ENCODE measurements around the gene CADPS2. TPM values are rescaled to one million over a fixed set of nuclear protein-coding genes. Genes with fewer than 3 reads are reported as not detected.
A peak's percentile ranks its signal among the peaks of the same experiment; 100 is the strongest.

CADPS2 gene
- total RNA-seq, 1 donor from 2014 or later = 10.1 TPM

DNA sequence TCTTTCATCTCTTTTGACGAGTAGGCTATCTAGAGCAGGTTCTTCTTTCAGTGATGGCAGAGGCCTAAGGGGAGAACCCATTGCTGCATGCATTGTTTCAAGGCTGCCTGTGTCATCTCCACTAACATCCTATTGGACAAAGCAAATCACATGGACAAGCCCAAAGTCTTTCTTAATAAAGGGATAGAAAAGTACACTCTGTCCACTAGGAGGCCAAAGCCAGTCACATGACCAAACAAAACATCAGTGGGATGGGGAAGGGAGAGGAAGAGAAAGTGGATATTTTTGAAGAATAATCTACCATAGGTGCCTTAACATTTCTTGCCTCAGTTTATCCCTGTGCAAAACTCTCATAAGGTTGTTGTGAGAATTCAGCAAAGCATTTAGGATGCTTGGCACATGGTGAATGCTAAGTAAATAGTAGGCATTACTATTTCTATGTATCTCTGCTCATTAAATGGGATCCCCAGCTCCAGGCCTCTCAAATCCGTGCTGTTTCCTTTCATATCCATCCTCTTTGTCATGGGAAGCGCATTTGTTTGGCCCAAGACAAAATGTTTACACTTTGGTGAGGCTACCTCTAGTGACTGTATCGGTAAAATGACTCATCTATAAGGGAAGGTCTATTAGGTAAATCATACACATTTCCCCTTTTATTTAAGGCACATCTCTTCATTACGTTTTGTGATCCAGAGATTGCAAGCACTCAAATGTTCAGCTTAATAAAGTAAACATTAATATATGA, 16.7 kb upstream of the CADPS2 start:
- Mint-ChIP-seq H3K4me3 (no peak overlapping the region), H3K27ac (no peak overlapping the region), H3K9me3 (peaks cover 4% of the 10 kb centered on the region), H3K27me3 (no peaks in the 10 kb centered on the region), H3K4me1 (ENCODE audit: unreplicated experiment) (no peaks in the 10 kb centered on the region), H3K36me3 (no peaks in the 10 kb centered on the region)
- DNase-seq (ENCODE audit: extremely low spot score, unreplicated experiment) = no peak
- TF ChIP-seq, protein P1, sequence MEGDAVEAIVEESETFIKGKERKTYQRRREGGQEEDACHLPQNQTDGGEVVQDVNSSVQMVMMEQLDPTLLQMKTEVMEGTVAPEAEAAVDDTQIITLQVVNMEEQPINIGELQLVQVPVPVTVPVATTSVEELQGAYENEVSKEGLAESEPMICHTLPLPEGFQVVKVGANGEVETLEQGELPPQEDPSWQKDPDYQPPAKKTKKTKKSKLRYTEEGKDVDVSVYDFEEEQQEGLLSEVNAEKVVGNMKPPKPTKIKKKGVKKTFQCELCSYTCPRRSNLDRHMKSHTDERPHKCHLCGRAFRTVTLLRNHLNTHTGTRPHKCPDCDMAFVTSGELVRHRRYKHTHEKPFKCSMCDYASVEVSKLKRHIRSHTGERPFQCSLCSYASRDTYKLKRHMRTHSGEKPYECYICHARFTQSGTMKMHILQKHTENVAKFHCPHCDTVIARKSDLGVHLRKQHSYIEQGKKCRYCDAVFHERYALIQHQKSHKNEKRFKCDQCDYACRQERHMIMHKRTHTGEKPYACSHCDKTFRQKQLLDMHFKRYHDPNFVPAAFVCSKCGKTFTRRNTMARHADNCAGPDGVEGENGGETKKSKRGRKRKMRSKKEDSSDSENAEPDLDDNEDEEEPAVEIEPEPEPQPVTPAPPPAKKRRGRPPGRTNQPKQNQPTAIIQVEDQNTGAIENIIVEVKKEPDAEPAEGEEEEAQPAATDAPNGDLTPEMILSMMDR (conservative IDR thresholded peaks at IDR 0.05) = peak; percentile 62

- no peak for DNase-seq (ENCODE audit: extremely low spot score, unreplicated experiment)
- Mint-ChIP-seq H3K27ac (peak overlapping the region; percentile 37), H3K4me3 (no peak overlapping the region), H3K9me3 (peaks cover 4% of the 10 kb centered on the region), H3K4me1 (ENCODE audit: unreplicated experiment) (no peaks in the 10 kb centered on the region), H3K27me3 (no peaks in the 10 kb centered on the region), H3K36me3 (no peaks in the 10 kb centered on the region)
- TF ChIP-seq, protein P1 (conservative IDR thresholded peaks at IDR 0.05) = no peak
Observed at GRCh38 chr7:122901250-122901649, 15.0 kb upstream of the CADPS2 start.

DNA sequence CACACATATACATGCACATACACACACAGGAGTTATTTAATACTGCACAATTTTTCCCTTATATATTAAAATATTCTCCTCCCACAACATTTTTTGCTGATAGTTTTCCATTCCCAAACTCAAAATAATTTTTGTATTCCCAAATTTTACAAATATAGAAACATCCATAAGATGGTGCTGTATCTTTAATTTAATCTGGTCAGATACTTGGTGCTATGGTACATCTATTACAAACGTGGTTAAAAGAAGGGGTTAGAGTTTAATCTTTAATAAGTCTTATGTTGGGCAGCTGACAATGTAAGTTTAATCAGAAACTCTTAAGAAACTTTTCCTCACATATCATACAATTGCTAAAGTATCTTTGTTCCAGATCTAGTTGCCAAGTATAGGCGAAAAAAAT, 10.2 kb upstream of the CADPS2 start:
- no peaks in the 10 kb centered on the region for H3K9me3 Mint-ChIP-seq
- no peaks in the 10 kb centered on the region for H3K4me1 Mint-ChIP-seq (ENCODE audit: unreplicated experiment)
- no peak for DNase-seq (ENCODE audit: extremely low spot score, unreplicated experiment)
- H3K4me3 Mint-ChIP-seq = no peak overlapping the region
- no peaks in the 10 kb centered on the region for H3K36me3 Mint-ChIP-seq
- H3K27ac Mint-ChIP-seq = no peak overlapping the region
- H3K27me3 Mint-ChIP-seq = no peaks in the 10 kb centered on the region
- TF ChIP-seq, protein P1 (conservative IDR thresholded peaks at IDR 0.05) = peak; percentile 30

DNA sequence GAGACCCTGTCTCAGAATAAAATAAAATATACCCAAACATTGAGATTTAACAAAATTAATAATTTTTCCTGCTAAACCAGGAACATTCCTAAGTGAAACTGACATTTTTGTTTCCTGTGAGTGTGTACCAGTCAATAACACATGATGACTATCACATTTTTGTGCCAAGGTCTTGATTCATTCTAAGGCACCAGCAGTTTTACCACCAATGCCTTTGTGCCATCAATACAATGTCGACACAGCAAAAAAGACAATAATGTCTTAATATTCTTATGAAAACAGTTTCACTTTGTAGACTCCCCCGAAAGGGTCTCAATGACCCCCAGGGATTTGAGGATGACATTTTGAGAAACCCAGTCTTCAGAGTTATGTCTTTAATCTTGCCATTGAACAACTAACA, 7.2 kb upstream of the CADPS2 start:
- Mint-ChIP-seq H3K4me1 (ENCODE audit: unreplicated experiment) (no peaks in the 10 kb centered on the region), H3K36me3 (no peaks in the 10 kb centered on the region)
- DNase-seq (ENCODE audit: extremely low spot score, unreplicated experiment) = no peak

GRCh38 chr7:122889116-122889515, 2.9 kb upstream of the CADPS2 start:
- Mint-ChIP-seq H3K9me3 (no peaks in the 10 kb centered on the region), H3K27me3 (peaks cover 43% of the 10 kb centered on the region), H3K27ac (no peak overlapping the region), H3K4me3 (no peak overlapping the region), H3K4me1 (ENCODE audit: unreplicated experiment) (peaks cover 14% of the 10 kb centered on the region), H3K36me3 (no peaks in the 10 kb centered on the region)
- TF ChIP-seq, protein P1 (conservative IDR thresholded peaks at IDR 0.05) = no peak
- DNase-seq (ENCODE audit: extremely low spot score, unreplicated experiment) = no peak

More for the DNA sequence above, 7.2 kb upstream of the CADPS2 start:
- no peaks in the 10 kb centered on the region for H3K9me3 Mint-ChIP-seq
- peaks cover 9% of the 10 kb centered on the region for H3K27me3 Mint-ChIP-seq
- TF ChIP-seq, protein P1 (conservative IDR thresholded peaks at IDR 0.05) = no peak
- H3K27ac Mint-ChIP-seq = no peak overlapping the region
- no peak overlapping the region for H3K4me3 Mint-ChIP-seq
